Glomerular visceral epithelial cell (primary cell): ENCODE data around the gene YPEL2.

Experiments used
- DNase-seq: peaks from one replicate; pipeline ENCODE4 v3.0.0-alpha.2; 2016; ENCODE audit errors: extremely low spot score

YPEL2 gene

GRCh38 chr17:59330053-59330942 is 1.2 kb upstream of the YPEL2 start:
- DNase-seq: peak; percentile 72

DNA sequence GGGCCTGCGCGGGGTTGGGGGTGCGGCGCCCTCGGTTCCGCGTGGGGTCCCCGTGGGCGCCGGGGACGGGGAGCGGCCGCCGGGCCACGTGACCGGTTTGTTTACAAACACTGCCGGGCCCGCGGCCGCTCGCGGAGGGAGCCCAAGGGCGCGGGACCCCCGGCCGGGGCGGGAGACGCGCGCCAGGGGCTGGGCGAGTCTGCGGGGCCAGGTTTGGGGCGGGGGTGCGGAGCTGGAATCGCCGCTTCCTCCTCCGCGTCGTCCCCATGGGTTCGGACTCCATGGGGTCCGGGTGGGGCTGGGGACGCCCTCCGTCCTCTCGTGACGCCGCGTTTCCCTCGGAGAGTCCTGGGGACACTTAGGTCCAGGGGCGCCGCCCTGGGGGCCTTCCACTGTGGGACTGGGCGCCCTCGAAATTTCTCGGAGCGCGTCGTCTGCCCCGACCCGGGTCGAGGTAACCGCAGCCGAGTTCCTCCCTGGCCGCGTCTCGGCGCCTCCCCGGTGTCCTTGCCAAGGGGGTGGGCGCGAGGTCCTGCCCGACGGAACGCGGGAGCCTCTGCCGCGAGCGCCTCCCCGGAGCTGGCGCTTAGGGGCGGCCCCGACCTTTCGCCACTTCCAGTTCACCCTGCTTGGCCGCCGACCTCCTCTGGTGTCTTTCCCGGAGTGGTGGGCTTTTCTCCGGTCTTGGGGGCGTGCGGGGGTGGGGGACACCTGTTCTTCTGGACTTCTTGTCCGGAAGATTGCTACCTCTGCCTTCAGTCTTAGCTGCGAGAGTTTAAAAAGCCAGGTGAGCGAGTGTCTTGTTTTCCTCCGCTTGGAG is 684 bp downstream of the YPEL2 start:
- DNase-seq: peak; percentile 30

DNA sequence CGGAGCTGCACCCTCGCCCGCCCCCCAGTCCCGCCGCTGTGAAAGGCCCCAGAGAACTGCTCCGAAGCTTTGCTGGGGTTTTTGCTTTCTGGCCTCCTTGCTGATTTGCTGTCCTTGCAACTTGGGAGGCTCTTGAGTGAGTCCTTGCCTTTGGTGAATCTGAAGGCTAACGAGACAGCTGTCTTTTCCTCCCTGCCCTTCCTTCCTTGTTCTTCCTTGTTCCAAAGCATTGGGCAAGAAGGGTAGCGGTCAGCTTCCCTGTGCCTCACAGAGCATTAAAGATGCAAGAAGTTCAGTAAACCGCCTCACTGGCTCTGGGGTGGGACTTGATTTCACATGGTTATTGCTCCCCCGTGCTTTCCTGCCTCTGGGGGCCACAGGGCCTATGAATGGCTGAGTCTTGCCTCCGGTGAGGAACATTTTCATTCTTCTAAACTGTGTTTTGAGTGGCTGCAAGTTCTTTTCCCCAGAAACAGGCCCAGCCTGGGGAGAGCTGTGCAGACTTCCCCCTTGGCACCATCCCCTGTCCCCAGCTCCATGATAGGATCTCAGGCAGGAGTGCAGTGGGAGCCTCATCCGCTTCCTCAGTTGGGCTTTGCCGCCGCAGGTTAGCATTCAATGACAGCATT is 1.4 kb downstream of the YPEL2 start:
- DNase-seq: peak; percentile 15

GRCh38 chr17:59333836-59334235 is 2.4 kb downstream of the YPEL2 start:
- DNase-seq: no peak

- DNase-seq: no peak
Measured at GRCh38 chr17:59335685-59336084, 4.2 kb downstream of the YPEL2 start.

- DNase-seq: no peak
Measured at GRCh38 chr17:59337741-59338299, 6.4 kb downstream of the YPEL2 start.

DNA sequence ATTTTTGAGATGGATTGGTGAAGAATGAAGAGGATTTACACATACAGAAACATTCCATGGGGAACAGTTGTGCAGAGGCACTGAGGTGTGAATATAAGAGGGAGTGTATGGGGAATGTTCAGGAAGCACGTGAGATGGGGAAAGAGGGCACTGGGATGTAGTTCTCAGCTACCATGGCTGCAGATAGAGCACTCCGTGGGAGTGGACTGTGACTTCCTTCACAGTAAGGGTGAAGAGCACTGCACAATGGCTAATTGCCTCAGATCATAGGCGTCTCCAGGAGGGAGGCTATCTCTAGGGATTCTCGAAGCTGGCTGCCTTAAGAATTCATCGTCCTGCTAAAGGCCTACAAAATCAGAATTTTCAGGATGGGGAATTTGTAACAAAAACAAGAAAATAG is 7.0 kb downstream of the YPEL2 start:
- no peak for DNase-seq

DNA sequence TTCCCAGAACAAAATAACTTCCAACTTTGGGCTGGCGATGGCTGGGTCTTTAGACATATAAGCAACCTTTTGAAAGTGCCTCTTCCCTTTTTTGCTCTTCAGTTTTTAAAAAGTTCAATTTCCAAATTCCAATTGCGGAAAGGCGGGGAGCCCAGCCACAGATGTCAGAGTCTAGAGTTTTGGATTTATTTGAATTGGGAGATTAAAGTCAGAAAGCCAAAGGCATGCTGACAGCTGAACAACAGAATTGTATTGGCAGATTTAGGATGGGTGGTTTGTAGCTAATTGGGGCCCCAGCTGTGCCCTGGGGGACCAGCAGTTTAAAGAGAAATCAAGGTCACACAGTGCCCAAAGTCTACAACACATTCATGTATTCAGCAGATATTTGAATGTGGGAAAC is 10.5 kb downstream of the YPEL2 start:
- DNase-seq: no peak

GRCh38 chr17:59342681-59343131 is 11.3 kb downstream of the YPEL2 start:
- DNase-seq: no peak

GRCh38 chr17:59345476-59345875 is 14.0 kb downstream of the YPEL2 start:
- peak; percentile 36 for DNase-seq

- no peak for DNase-seq
Measured at GRCh38 chr17:59346341-59346740, 14.9 kb downstream of the YPEL2 start.

DNA sequence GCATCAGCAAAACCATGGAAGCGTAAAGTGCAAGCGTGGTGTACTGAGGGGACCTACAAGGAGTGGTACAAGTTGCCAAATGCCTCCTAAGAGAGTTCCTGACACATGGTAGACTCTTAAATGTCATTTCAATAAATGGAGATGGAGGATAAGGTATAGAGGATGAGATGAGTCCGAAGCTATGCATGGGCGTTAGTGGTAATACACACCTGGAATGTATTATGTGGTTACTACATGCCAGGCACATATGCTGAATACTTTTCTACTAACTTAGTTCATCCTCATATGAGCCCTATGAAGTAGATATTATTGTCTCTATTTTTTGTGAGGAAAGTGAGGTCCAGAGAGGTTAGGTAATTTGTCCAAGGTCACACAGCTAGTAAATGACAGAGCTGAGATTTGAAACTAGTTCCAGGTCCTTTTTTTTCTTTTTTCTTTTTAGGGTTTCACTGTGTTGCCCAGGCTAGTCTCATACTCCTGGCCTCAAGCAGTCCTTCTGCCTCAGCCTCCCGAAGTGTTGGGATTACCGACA is 15.5 kb downstream of the YPEL2 start:
- DNase-seq: no peak

DNA sequence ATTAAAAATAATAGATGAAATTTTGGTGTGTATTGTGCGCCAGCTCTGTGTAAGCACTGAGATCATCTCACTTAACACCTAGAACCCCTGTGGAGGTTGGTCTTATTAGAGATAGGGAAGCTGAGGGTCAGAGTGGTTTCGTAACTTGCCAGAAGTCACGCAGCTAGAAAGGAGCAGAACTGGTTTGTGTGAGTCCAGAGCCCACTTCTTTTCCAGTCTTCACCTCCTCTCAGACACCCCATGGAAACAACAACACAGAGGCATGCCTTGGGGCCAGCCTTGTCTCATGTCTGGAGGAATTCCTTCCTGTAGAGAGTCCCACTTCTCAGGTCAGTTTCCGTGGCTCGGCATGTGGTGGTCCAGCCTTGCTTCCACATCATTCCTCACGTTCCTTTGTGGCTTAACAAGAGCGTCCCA is 16.5 kb downstream of the YPEL2 start:
- no peak for DNase-seq

GRCh38 chr17:59349178-59349577 is 17.7 kb downstream of the YPEL2 start:
- DNase-seq: no peak

DNA sequence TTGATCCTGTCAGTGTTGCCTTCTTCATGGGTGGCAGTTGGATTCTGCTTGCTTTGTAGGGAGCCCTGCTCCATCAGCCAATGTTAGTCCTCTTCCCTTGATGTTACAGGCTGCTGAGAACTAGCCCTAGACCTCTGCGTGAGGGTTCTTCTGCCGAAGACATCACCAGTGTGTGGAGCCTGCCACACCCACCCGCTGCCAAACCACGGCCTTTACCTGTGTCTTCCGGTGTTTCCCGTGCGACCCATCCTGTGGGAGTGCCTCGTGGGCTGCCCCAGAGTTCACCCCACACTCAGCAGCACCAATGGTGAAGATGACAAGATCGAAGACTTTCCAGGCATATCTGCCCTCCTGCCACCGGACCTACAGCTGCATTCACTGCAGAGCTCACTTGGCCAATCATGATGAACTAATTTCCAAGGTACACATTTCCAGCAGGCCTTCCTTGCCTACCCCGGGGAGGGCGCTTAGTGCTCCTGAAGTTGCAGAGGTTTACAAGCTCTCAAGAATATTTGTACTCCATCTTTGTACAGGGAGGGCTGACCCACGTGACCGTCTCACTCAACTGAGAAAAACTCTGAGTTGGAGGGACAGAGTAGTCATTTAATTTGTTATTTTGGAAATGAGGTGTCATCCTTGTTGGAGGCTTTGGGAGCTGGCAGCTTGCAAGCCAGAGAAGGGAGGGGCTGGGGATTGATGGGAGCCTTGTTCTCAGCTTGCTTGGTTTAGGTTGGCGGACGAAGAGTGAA is 21.8 kb downstream of the YPEL2 start:
- DNase-seq: no peak

DNA sequence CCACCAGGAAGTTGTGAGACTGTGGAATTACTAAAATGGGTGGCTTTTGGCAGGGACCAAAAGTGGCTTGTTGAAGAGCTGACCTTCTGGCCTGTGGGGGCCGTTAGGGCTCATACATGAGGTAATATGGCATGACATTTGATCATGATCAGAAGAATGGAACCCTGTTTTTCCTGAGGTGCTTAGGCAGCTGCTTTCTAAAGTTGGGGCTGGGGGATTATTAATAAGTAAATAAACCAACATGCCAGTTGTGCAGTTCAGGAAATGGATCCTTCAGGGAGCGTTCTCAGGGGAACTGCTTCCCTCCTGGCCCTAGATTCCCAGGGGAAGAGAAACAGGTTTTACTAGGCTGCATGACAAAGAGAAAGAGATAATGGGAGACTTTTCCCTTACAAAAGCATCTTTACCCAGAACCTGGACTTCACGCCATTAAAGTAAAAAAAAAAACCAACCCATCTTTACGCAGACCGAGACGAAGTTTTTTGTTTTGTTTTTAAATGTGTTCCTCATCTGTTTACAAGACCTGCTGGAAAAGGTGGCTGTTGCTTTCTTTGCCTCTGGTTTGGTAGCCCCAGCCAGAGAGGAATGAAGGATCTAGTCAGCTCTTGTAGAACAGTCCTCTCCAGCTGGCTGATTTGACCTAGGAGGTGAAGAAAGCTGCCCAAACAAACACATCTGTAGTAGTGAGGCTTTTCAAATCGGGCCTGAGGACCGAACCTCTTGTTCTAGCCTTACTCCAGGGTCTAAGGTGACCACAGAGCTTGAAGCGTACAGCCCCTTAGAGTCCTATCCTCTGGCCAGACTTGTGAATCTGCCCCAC is 22.7 kb downstream of the YPEL2 start:
- DNase-seq: no peak

DNA sequence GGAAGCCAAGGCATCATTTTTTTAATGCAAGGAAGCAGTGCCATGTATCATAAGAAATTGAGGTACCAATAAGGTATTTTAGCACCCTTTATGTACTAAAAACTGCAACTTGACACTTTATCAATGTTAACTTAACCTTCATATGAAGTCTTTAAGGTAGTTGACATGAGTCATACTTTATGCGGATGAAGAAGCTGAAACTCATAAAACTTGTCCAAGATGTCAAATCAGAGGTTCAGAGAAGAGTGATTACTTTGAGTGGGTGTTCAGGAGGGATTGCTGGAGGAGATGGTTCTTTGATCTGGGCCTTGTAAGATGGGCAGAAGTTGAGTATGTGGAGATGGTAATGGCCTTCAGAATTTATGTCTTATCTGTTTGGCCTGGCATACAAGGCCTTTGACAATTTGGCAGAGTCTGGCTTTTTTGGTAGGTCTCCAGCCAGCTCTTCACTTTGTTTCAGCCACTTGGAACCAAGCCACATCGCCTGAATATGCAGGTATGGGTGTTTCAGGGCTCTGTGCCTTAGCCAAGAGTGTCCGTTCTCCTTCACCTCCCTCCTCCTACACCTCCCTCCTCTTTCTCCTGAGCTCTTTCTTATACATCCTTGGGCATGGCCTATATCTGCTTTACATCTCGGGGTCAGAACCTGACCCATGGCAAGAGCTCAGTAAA is 23.7 kb downstream of the YPEL2 start:
- no peak for DNase-seq

- no peak for DNase-seq
Measured at GRCh38 chr17:59355702-59356325, 24.4 kb downstream of the YPEL2 start.
